ENCODE data around the gene FMNL1. TPM values are rescaled to one million over a fixed set of nuclear protein-coding genes. Genes with fewer than 3 reads are reported as not detected.

The FMNL1 gene
- total and polyA plus RNA-seq, 10 of the 15 experiments (the other 5 are each of a cell fraction or from before 2014, with no cell fraction given), result 3.3 to 108 (median 19.5) TPM

- ChIA-PET SMC1A (ENCODE audit: uncharacterized antibody, unreplicated experiment) (interaction anchor here (0.8 to 2.1 kb wide), 8 partner anchors 8 to 97 kb away, joined by 3 to 10 read pairs (median 4); no protein-coding TSS in a partner anchor), CTCF (interaction anchor here (0.7 to 3.1 kb wide), 8 partner anchors 10 to 96 kb away, joined by 3 to 20 read pairs (median 4); no protein-coding TSS in a partner anchor), RAD21 (ENCODE audit: unreplicated experiment) (interaction anchor here (0.7 to 3.3 kb wide), 5 partner anchors 10 to 97 kb away, joined by 3 to 8 read pairs (median 6); no protein-coding TSS in a partner anchor), POLR2A (interaction anchor here (0.7 kb wide), 2 partner anchors 28 to 70 kb away, joined by 3 read pairs; no protein-coding TSS in a partner anchor)
- intact Hi-C loops (cut with micrococcal nuclease; ENCODE audit: unreplicated experiment) (no loop called here), in situ Hi-C loops (cut with MboI) (no loop called here)
- Histone ChIP-seq H4K20me1 (ENCODE audit: control insufficient read depth, insufficient read depth) (no peaks in the 10 kb centered on the region), H3K27ac (ENCODE audit: control insufficient read depth, insufficient read depth) (no peak overlapping the region), H3K9me3 (replicated peaks; ENCODE audit: control insufficient read depth, insufficient read depth, low read length) (no peaks in the 10 kb centered on the region), H3K9ac (ENCODE audit: control insufficient read depth, insufficient read depth, low read length) (no peak overlapping the region), H3K4me3 (no peak overlapping the region), H3K27me3 (replicated peaks in 1 of 2; ENCODE audit: control insufficient read depth in 2 of 2, insufficient read depth in 2 of 2, low read length in 1 of 2) (no peaks in the 10 kb centered on the region), H3K79me2 (ENCODE audit: control insufficient read depth, insufficient read depth, low read length) (peaks cover 22% of the 10 kb centered on the region), H3K36me3 (ENCODE audit: control insufficient read depth in 2 of 2, insufficient read depth in 2 of 2, low read length in 1 of 2) (peaks cover 39 to 57% of the 10 kb centered on the region in 2 experiments), H3K4me1 (ENCODE audit: control insufficient read depth, insufficient read depth, low read length) (peaks cover 27% of the 10 kb centered on the region), H2AFZ (ENCODE audit: control insufficient read depth, low read depth, low read length) (no peak overlapping the region), H3K4me2 (ENCODE audit: control insufficient read depth, insufficient read depth) (no peak overlapping the region)
- no peak for FAIRE-seq
- TF ChIP-seq EZH2 (IDR thresholded peaks at IDR 0.05; ENCODE audit: borderline replicate concordance, control insufficient read depth, low read depth, low read length) (no peak), BACH1 (IDR thresholded peaks at IDR 0.05; ENCODE audit: borderline replicate concordance) (no peak), POLR2AphosphoS5 (IDR thresholded peaks at IDR 0.05; ENCODE audit: low read length) (peak; percentile 23; the same call in 1 of the 2 replicates), GATAD2B (conservative IDR thresholded peaks at IDR 0.05; ENCODE audit: low read depth) (no peak), RCOR1 (conservative IDR thresholded peaks at IDR 0.05; ENCODE audit: low read depth, low read length) (no peak)
- TF ChIP-seq, protein P1, sequence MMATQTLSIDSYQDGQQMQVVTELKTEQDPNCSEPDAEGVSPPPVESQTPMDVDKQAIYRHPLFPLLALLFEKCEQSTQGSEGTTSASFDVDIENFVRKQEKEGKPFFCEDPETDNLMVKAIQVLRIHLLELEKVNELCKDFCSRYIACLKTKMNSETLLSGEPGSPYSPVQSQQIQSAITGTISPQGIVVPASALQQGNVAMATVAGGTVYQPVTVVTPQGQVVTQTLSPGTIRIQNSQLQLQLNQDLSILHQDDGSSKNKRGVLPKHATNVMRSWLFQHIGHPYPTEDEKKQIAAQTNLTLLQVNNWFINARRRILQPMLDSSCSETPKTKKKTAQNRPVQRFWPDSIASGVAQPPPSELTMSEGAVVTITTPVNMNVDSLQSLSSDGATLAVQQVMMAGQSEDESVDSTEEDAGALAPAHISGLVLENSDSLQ (IDR thresholded peaks at IDR 0.05), result no peak
- BruUV-seq (replicated peaks), result no TSS peak
- 88% methylated on average over 10 of the region's 10 CpGs for WGBS (ENCODE audit: insufficient coverage, insufficient replicate concordance, low lambda C conversion rate, missing lambda C conversion rate)
- DNase-seq (ENCODE audit: low read depth, low spot score), result no peak
- ATAC-seq, result no peak
These were observed 66.1 kb downstream of the FMNL1 start for GRCh38 chr17:45287526-45288500.
